H1 (cell line): Measurements from ENCODE around the gene SPOP.

ENCODE experiments used
- CHD2 ChIP-seq: IDR thresholded peaks from 2 replicates; pipeline ENCODE4 v1.6.1; 2012; ENCODE audit warnings: low read length, improper control_type of control experiment
- CTCF ChIP-seq, 3 experiments: IDR thresholded peaks; 1 replicate in 2 of 3; 2 replicates in 1 of 3; pipeline versions ENCODE4 v1.5.1 to v1.6.1; 2011; ENCODE audit warnings: low read length in 3 of 3, mild to moderate bottlenecking in 3 of 3, inconsistent platforms in 2 of 3, low read depth in 1 of 3, moderate library complexity in 1 of 3; ENCODE audit not compliant: insufficient read depth in 1 of 3; ENCODE audit errors: control extremely low read depth in 1 of 3
- EGR1 ChIP-seq: IDR thresholded peaks from 2 replicates; pipeline ENCODE4 v1.6.1; 2011; ENCODE audit warnings: low read depth, low read length, borderline replicate concordance
- GTF2F1 ChIP-seq: IDR thresholded peaks from 2 replicates; pipeline ENCODE4 v1.6.1; 2012; ENCODE audit warnings: low read depth, low read length, improper control_type of control experiment, borderline replicate concordance
- HDAC2 ChIP-seq, 2 experiments: fragments of 300-600 bp in 1 of 2; sonication (generic) in 1 of 2; IDR thresholded peaks; 2 replicates each; pipeline ENCODE4 v1.6.1; 2011 to 2012; ENCODE audit warnings: low read depth in 2 of 2, low read length in 2 of 2, mild to moderate bottlenecking in 2 of 2, moderate library complexity in 2 of 2, borderline replicate concordance in 1 of 2, inconsistent platforms in 1 of 2
- JUN ChIP-seq: IDR thresholded peaks from 2 replicates; pipeline ENCODE4 v1.6.1; 2011; ENCODE audit warnings: low read depth, mild to moderate bottlenecking, improper control_type of control experiment, low read length
- MAX ChIP-seq: IDR thresholded peaks from 2 replicates; pipeline ENCODE4 v1.6.1; 2012; ENCODE audit warnings: inconsistent platforms
- PHF8 ChIP-seq: fragments of 200-600 bp; sonication (generic); conservative IDR thresholded peaks from 2 replicates; pipeline ENCODE4 v1.7.1; 2012; ENCODE audit warnings: low read depth, mild to moderate bottlenecking, inconsistent platforms, low read length, moderate library complexity
- POLR2A ChIP-seq, 2 experiments: IDR thresholded peaks; 1 replicate in 1 of 2; 2 replicates in 1 of 2; pipeline ENCODE4 v1.6.1; 2011; ENCODE audit warnings: low read depth in 2 of 2, low read length in 2 of 2, mild to moderate bottlenecking in 2 of 2; ENCODE audit errors: control extremely low read depth in 1 of 2
- RFX5 ChIP-seq: IDR thresholded peaks from 2 replicates; pipeline ENCODE4 v1.6.1; 2011; ENCODE audit warnings: low read depth, low read length, improper control_type of control experiment, borderline replicate concordance
- SIN3A ChIP-seq, 2 experiments: IDR thresholded peaks in 1 of 2; conservative IDR thresholded peaks in 1 of 2; 2 replicates each; pipeline ENCODE4 v1.6.1; 2011 to 2012; ENCODE audit warnings: low read length in 2 of 2, improper control_type of control experiment in 1 of 2, low read depth in 1 of 2, mild to moderate bottlenecking in 1 of 2
- TAF1 ChIP-seq: IDR thresholded peaks from 2 replicates; pipeline ENCODE4 v1.6.1; 2011; ENCODE audit warnings: mild to moderate bottlenecking, low read depth, low read length
- TCF12 ChIP-seq: IDR thresholded peaks from 2 replicates; pipeline ENCODE4 v1.6.1; 2011; ENCODE audit warnings: low read depth, mild to moderate bottlenecking, low read length

- no peak for TF ChIP-seq POLR2A (IDR thresholded peaks at IDR 0.05; ENCODE audit: control extremely low read depth in 1 of 2, low read depth in 2 of 2, low read length in 2 of 2)
- no peak for TF ChIP-seq CTCF (IDR thresholded peaks at IDR 0.05; ENCODE audit: control extremely low read depth in 1 of 3, insufficient read depth in 1 of 3, low read depth in 1 of 3, low read length in 3 of 3)
- TF ChIP-seq CHD2, result no peak
- TF ChIP-seq EGR1, result no peak
- no peak for TF ChIP-seq TAF1
- no peak for TF ChIP-seq SIN3A (conservative IDR thresholded peaks at IDR 0.05 in 1 of 2, IDR thresholded peaks at IDR 0.05 in 1 of 2; ENCODE audit: low read depth in 1 of 2, low read length in 2 of 2)
- no peak for TF ChIP-seq JUN
- no peak for TF ChIP-seq PHF8
- no peak for TF ChIP-seq GTF2F1
- TF ChIP-seq MAX, result no peak
- no peak for TF ChIP-seq RFX5
- TF ChIP-seq TCF12, result no peak
- no peak for TF ChIP-seq HDAC2 (IDR thresholded peaks at IDR 0.05; ENCODE audit: borderline replicate concordance in 1 of 2, low read depth in 2 of 2, low read length in 2 of 2)
Measured at GRCh38 chr17:49681106-49681979, 3.4 kb upstream of the SPOP start.
